HEK293T (cell line): ENCODE results near the gene TDRD9.

Experiments used
- CTCF ChIA-PET: fragments of 350-600 bp; formaldehyde crosslinking; extraction: SDS; loops from one replicate; lab custom pipeline; 2021; ENCODE audit warnings: antibody characterized with exemption, inconsistent platforms; lab: Yijun Ruan, JAX
- POLR2A ChIA-PET: fragments of 350-600 bp; formaldehyde crosslinking; extraction: SDS; loops from one replicate; lab custom pipeline; 2020; ENCODE audit warnings: antibody characterized with exemption, inconsistent platforms; lab: Yijun Ruan, JAX
- DNase-seq: peaks from one replicate; pipeline ENCODE4 v3.0.0; 2012; ENCODE audit warnings: mixed read lengths; ENCODE audit errors: extremely low spot score
- ARNT ChIP-seq: fragments of 450-650 bp; IDR thresholded peaks from 2 replicates; pipeline ENCODE4 v1.6.1; 2017; ENCODE audit warnings: mild to moderate bottlenecking
- BHLHE40 ChIP-seq: fragments of 450-650 bp; IDR thresholded peaks from 2 replicates; pipeline ENCODE4 v1.6.1; 2016; ENCODE audit warnings: mild to moderate bottlenecking, moderate library complexity, borderline replicate concordance
- CTBP1 ChIP-seq: fragments of 450-650 bp; IDR thresholded peaks from 2 replicates; pipeline ENCODE4 v1.6.1; 2016; ENCODE audit warnings: borderline replicate concordance
- ELF4 ChIP-seq: fragments of 450-650 bp; IDR thresholded peaks from 2 replicates; pipeline ENCODE4 v1.6.1; 2017; ENCODE audit warnings: antibody characterized with exemption
- FOXA1 ChIP-seq: fragments of 450-650 bp; IDR thresholded peaks from 2 replicates; pipeline ENCODE4 v1.6.1; 2016; ENCODE audit warnings: mild to moderate bottlenecking
- FOXK2 ChIP-seq: fragments of 450-650 bp; IDR thresholded peaks from 2 replicates; pipeline ENCODE4 v1.6.1; 2016; ENCODE audit warnings: mild to moderate bottlenecking
- FOXM1 ChIP-seq: fragments of 450-650 bp; IDR thresholded peaks from 2 replicates; pipeline ENCODE4 v1.6.1; 2017; ENCODE audit warnings: mild to moderate bottlenecking, borderline replicate concordance
- HDGF ChIP-seq: fragments of 450-650 bp; IDR thresholded peaks from 2 replicates; pipeline ENCODE4 v1.6.1; 2017; ENCODE audit warnings: antibody characterized with exemption, borderline replicate concordance
- L3MBTL2 ChIP-seq: fragments of 450-650 bp; conservative IDR thresholded peaks from 2 replicates; pipeline ENCODE4 v1.6.1; 2016; ENCODE audit warnings: mild to moderate bottlenecking
- LEF1 ChIP-seq: fragments of 450-650 bp; IDR thresholded peaks from 2 replicates; pipeline ENCODE4 v1.6.1; 2017; ENCODE audit warnings: mild to moderate bottlenecking, borderline replicate concordance
- NFRKB ChIP-seq: fragments of 450-650 bp; IDR thresholded peaks from 2 replicates; pipeline ENCODE4 v1.6.1; 2016; ENCODE audit warnings: mild to moderate bottlenecking, moderate library complexity
- SP1 ChIP-seq: fragments of 450-650 bp; IDR thresholded peaks from 2 replicates; pipeline ENCODE4 v1.6.1; 2017
- SUZ12 ChIP-seq: fragments of 450-650 bp; IDR thresholded peaks from 2 replicates; pipeline ENCODE4 v1.6.1; 2016; ENCODE audit warnings: mild to moderate bottlenecking
- TARDBP ChIP-seq: fragments of 450-650 bp; IDR thresholded peaks from 2 replicates; pipeline ENCODE4 v1.6.1; 2016
- ZNF384 ChIP-seq: fragments of 450-650 bp; IDR thresholded peaks from 2 replicates; pipeline ENCODE4 v1.6.1; 2016
- TF ChIP-seq, protein P1 (sequence below): fragments of 450-650 bp; IDR thresholded peaks from 2 replicates; pipeline ENCODE4 v1.6.1; 2016

Gene TDRD9

DNA sequence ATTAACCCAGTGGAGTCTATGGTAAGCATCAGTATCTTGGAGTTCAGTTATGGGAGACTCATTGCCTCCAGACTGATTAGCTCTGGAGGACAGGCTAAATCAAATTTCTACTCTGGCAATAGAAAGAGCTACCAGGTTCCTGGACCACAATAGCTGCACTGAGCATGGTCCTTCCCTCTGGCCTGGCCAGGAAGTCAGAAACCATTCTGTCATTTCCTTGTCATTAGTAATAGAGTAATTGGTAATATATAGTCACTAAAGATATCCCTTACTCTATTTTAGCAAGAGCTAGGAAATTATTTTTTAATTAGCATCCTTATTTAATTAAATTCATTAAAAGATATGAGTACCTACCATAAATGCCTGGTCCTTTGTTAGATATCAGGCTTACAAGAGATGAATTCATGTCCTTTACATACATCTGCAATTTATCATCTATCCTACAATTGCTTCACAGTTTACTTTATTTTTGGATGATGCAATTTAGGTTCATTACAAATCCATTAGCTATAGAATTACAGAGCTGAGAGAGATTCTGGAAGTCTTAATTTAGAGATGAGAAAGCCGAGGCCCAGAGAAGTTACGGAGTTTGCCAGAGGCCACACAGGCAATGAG is 23.7 kb upstream of the TDRD9 start:
- no peak for TF ChIP-seq ELF4
- POLR2A ChIA-PET, result interaction anchor here (1.4 kb wide), 1 partner anchor 18 kb away, joined by 3 read pairs; no protein-coding TSS in a partner anchor
- CTCF ChIA-PET, result no interaction called here
- DNase-seq, result no peak

DNA sequence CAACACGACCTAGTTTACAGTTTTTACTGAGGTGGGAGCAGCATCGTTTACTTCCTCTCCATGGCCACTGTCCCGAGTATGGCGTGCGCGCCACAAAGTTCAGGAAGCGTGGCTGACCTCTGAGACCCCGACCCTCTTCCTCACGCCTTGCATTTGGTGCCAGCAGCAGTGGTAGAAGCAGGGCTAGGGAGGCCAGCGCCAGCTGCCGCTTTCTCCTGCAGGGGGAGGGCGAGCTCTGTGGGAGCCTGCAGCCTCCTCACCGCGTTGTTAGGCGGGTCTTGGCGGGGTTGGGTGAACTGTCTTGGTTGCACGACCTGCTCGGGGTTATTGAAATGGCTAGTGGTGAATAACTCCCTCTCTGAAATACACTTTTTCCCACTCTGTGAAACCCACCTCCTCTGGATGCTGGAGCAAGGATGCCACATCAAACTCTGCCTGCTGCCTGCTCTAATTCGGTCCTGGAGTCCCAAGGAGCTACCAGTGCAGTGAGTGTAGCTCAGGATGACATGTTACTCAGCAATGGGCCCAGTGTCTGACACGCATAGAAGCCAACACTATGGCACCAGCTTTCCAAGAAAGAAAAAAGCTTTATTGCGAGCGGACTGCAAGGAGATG is 22.3 kb upstream of the TDRD9 start:
- no peak for TF ChIP-seq NFRKB
- TF ChIP-seq TARDBP, result no peak
- no peak for TF ChIP-seq BHLHE40
- TF ChIP-seq CTBP1, result no peak
- no peak for TF ChIP-seq FOXK2
- no peak for TF ChIP-seq HDGF
- TF ChIP-seq SUZ12, result no peak
- TF ChIP-seq ARNT, result no peak
- no peak for TF ChIP-seq ZNF384
- no peak for TF ChIP-seq LEF1
- TF ChIP-seq ELF4, result no peak
- no peak for TF ChIP-seq L3MBTL2
- no peak for TF ChIP-seq FOXA1
- TF ChIP-seq SP1, result no peak
- TF ChIP-seq, protein P1, sequence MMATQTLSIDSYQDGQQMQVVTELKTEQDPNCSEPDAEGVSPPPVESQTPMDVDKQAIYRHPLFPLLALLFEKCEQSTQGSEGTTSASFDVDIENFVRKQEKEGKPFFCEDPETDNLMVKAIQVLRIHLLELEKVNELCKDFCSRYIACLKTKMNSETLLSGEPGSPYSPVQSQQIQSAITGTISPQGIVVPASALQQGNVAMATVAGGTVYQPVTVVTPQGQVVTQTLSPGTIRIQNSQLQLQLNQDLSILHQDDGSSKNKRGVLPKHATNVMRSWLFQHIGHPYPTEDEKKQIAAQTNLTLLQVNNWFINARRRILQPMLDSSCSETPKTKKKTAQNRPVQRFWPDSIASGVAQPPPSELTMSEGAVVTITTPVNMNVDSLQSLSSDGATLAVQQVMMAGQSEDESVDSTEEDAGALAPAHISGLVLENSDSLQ, result no peak
- TF ChIP-seq FOXM1, result no peak
- CTCF ChIA-PET, result interaction anchor here (0.9 to 1.4 kb wide), 2 partner anchors 74 to 97 kb away, joined by 3 to 7 read pairs; no protein-coding TSS in a partner anchor
- POLR2A ChIA-PET, result no interaction called here
- DNase-seq, result no peak

DNA sequence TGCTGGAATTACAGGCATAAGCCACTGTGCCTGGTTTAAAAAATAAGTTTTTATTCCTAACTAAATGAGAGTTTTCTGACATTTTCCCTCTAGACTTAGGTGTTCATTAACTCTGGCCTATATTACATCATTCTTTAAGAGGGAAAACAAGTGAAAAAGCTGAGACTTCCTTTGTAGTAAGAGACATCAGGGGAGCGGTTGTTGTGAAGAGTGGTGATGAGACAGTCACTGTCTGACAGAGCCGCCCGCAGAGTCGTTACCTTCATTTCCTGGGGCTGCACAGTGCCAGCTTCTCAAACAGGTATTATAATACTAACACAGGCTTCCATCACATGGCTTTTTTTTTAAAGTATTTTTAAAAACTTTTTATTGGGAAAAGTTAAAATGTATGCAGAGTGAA is 19.7 kb upstream of the TDRD9 start:
- CTCF ChIA-PET, result interaction anchor here (0.7 kb wide), 1 partner anchor 101 kb away, joined by 3 read pairs; no protein-coding TSS in a partner anchor
- POLR2A ChIA-PET, result no interaction called here
- no peak for DNase-seq
- TF ChIP-seq ELF4 (no peak), BHLHE40 (no peak), LEF1 (no peak), TARDBP (no peak), CTBP1 (no peak), SP1 (no peak), ZNF384 (no peak), FOXK2 (no peak), FOXM1 (no peak), ARNT (no peak), HDGF (no peak), FOXA1 (no peak), NFRKB (no peak), SUZ12 (no peak), L3MBTL2 (no peak)
- TF ChIP-seq, protein P1, result no peak

DNA sequence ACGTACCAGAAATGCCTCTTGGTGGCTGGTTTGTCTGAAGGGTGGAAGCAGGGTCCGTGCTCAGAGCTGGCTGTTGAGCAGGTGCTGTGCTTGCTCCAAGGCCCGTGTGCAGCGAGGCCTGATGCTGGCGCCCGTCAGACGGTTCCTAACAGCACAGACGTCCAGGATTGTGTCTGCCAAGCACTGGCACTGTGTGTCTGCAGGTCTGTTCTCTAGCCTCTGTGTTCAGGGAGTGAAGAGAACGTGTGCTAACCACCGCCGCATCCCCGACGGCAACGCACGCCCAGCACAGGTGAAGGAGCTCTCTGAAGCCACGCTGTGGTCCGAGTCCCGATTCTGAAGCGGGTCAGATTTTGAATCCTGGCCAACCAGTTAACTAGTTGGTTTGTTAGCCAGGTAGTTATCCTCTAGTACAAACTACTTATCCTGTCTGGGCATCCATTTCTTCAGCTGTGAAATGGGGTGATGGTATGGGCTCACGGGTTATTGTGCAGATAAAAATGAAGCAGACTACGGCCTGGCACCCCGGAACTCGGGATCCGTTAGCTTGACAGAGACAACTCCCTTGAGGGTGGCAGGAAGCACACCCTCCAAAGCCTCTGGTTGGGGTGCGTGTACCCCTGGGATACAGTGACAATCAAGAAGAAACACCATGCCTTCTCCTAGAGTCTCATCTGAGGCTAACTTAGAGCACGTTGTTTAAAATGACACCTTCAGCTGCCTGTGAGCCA is 18.6 kb upstream of the TDRD9 start:
- POLR2A ChIA-PET, result interaction anchor here (1.1 kb wide), 1 partner anchor 11 kb away, joined by 3 read pairs; no protein-coding TSS in a partner anchor
- CTCF ChIA-PET, result interaction anchor here (0.6 to 2.9 kb wide), 9 partner anchors 9 to 342 kb away, joined by 3 to 21 read pairs (median 4); partner anchors contain the start of gene RD3L
- TF ChIP-seq SUZ12 (no peak), LEF1 (no peak), FOXK2 (no peak), FOXA1 (no peak), CTBP1 (no peak), SP1 (no peak), FOXM1 (no peak), NFRKB (no peak), ZNF384 (no peak), L3MBTL2 (no peak), ELF4 (no peak), ARNT (no peak), HDGF (no peak), TARDBP (no peak), BHLHE40 (no peak)
- TF ChIP-seq, protein P1, result no peak
- no peak for DNase-seq

DNA sequence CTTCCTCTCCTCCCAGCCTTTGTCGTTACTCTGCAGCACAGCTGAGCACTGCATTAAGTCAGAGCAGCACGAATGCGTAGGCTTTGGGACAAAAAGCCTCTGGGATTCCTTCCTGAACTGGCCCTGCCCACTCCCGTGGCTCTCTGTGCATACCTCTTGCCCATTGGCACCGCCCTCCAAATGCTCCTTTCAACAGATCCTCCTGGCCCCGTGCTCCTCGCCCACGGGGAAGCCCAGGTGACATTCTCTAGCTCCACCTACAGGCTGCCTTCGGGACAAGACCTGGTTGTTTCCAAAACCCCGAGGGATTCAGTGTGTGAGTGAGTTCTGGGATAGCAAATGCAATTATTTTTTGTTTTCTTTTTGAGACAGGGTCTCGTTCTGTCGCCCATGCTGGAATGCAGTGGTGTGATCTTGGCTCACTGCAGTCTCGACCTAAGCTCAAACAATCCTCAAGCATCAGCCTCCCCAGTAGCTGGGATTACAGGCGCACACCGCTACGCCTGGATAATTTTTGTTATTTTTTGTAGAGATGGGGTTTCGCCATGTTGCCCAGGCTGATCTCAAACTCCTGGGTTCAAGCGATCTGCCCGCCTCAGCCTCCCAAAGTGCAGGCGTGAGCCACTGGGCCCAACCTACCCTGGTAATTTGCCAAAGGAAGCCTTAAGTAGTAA is 17.9 kb upstream of the TDRD9 start:
- no peak for TF ChIP-seq ARNT
- TF ChIP-seq TARDBP, result no peak
- TF ChIP-seq ZNF384, result no peak
- no peak for TF ChIP-seq LEF1
- no peak for TF ChIP-seq FOXK2
- TF ChIP-seq SUZ12, result no peak
- TF ChIP-seq, protein P1, result no peak
- no peak for TF ChIP-seq L3MBTL2
- no peak for TF ChIP-seq FOXM1
- no peak for TF ChIP-seq ELF4
- TF ChIP-seq CTBP1, result no peak
- no peak for TF ChIP-seq SP1
- ChIA-PET POLR2A (interaction anchor here (1.1 kb wide), 1 partner anchor 12 kb away, joined by 3 read pairs; no protein-coding TSS in a partner anchor), CTCF (interaction anchor here (0.6 to 2.9 kb wide), 7 partner anchors 9 to 342 kb away, joined by 3 to 21 read pairs (median 4); partner anchors contain the start of gene RD3L)
- DNase-seq, result peak; percentile 79
